Stimulated activated naive CD8-positive, alpha-beta T cell treated with anti-CD3 and anti-CD28 coated beads, Interleukin-15, Interleukin-2, amounts not matched to agents 100 ng/mL and 50 ng/mL, for 24 hours (primary cell): ENCODE data around the gene OLFML3.

Source experiments
- H3K27ac Mint-ChIP-seq: one replicate; pipeline ENCODE4 v1.8.0; 2021; ENCODE audit warnings: mild to moderate bottlenecking, mixed read lengths
- H3K27me3 Mint-ChIP-seq: one replicate; pipeline ENCODE4 v1.8.0; 2021; ENCODE audit warnings: mixed read lengths
- H3K36me3 Mint-ChIP-seq: one replicate; pipeline ENCODE4 v1.8.0; 2021; ENCODE audit warnings: low read depth, mixed read lengths
- H3K4me1 Mint-ChIP-seq: one replicate; pipeline ENCODE4 v1.8.0; 2021; ENCODE audit warnings: low read depth, mixed read lengths
- H3K4me3 Mint-ChIP-seq: one replicate; pipeline ENCODE4 v1.8.0; 2021; ENCODE audit warnings: mild to moderate bottlenecking, mixed read lengths
- H3K9me3 Mint-ChIP-seq: one replicate; pipeline ENCODE4 v1.8.0; 2021; ENCODE audit warnings: mixed read lengths

OLFML3 gene

DNA sequence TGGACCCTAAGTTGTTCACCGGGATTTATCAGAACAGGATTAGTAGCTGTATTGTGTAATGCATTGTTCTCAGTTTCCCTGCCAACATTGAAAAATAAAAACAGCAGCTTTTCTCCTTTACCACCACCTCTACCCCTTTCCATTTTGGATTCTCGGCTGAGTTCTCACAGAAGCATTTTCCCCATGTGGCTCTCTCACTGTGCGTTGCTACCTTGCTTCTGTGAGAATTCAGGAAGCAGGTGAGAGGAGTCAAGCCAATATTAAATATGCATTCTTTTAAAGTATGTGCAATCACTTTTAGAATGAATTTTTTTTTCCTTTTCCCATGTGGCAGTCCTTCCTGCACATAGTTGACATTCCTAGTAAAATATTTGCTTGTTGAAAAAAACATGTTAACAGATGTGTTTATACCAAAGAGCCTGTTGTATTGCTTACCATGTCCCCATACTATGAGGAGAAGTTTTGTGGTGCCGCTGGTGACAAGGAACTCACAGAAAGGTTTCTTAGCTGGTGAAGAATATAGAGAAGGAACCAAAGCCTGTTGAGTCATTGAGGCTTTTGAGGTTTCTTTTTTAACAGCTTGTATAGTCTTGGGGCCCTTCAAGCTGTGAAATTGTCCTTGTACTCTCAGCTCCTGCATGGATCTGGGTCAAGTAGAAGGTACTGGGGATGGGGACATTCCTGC lies 3.9 kb upstream of the OLFML3 start:
- Mint-ChIP-seq H3K4me1 (peaks cover 55% of the 10 kb centered on the region), H3K36me3 (peaks cover 52% of the 10 kb centered on the region), H3K4me3 (no peak overlapping the region), H3K9me3 (no peaks in the 10 kb centered on the region), H3K27me3 (no peaks in the 10 kb centered on the region), H3K27ac (no peak overlapping the region)

DNA sequence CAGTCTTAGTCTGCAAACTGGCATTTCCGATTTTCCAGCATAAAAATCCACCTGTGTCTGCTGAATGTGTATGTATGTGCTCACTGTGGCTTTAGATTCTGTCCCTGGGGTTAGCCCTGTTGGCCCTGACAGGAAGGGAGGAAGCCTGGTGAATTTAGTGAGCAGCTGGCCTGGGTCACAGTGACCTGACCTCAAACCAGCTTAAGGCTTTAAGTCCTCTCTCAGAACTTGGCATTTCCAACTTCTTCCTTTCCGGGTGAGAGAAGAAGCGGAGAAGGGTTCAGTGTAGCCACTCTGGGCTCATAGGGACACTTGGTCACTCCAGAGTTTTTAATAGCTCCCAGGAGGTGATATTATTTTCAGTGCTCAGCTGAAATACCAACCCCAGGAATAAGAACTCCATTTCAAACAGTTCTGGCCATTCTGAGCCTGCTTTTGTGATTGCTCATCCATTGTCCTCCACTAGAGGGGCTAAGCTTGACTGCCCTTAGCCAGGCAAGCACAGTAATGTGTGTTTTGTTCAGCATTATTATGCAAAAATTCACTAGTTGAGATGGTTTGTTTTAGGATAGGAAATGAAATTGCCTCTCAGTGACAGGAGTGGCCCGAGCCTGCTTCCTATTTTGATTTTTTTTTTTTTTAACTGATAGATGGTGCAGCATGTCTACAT lies 2.5 kb upstream of the OLFML3 start:
- peaks cover 52% of the 10 kb centered on the region for H3K4me1 Mint-ChIP-seq
- no peaks in the 10 kb centered on the region for H3K27me3 Mint-ChIP-seq
- no peaks in the 10 kb centered on the region for H3K9me3 Mint-ChIP-seq
- H3K27ac Mint-ChIP-seq, result no peak overlapping the region
- peaks cover 41% of the 10 kb centered on the region for H3K36me3 Mint-ChIP-seq
- no peak overlapping the region for H3K4me3 Mint-ChIP-seq

DNA sequence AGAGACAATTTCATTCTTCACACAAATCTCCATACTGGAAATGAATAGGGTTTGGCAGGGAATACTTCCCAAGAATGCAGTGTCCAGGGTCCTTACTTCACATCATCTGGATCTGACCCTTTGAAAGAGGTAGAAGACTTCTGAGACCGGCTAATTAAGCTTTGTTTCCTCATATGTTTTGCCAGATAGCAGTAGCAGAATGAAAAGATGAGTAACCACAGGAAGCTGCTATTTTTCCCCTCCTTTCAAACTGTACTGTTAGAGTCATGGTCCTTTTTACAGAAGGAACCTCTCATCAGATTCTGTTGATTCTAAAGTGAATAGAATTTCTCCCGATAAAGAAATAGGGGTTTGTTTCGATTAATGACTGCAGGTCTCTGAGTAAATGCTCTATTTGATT lies 1.4 kb upstream of the OLFML3 start:
- Mint-ChIP-seq H3K27ac (no peak overlapping the region), H3K4me1 (peaks cover 46% of the 10 kb centered on the region), H3K4me3 (no peak overlapping the region), H3K9me3 (no peaks in the 10 kb centered on the region), H3K36me3 (peaks cover 31% of the 10 kb centered on the region), H3K27me3 (no peaks in the 10 kb centered on the region)

DNA sequence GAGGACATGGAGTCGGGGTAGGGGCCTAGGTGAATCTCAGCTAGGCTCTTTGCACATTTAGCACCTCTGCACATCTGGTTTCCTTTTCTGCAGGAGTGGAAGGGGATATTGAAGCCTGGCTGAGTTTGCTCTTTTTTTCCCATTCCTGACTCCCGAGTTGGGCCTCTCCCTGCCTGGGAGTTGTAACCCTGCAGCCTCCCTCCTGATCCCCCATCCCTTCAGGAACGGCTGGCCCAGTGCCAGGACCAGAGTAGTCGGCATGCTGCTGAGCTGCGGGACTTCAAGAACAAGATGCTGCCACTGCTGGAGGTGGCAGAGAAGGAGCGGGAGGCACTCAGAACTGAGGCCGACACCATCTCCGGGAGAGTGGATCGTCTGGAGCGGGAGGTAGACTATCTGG lies 836 bp downstream of the OLFML3 start:
- Mint-ChIP-seq H3K36me3 (peaks cover 10% of the 10 kb centered on the region), H3K4me3 (no peak overlapping the region), H3K9me3 (no peaks in the 10 kb centered on the region), H3K27ac (no peak overlapping the region), H3K27me3 (no peaks in the 10 kb centered on the region), H3K4me1 (peaks cover 38% of the 10 kb centered on the region)

DNA sequence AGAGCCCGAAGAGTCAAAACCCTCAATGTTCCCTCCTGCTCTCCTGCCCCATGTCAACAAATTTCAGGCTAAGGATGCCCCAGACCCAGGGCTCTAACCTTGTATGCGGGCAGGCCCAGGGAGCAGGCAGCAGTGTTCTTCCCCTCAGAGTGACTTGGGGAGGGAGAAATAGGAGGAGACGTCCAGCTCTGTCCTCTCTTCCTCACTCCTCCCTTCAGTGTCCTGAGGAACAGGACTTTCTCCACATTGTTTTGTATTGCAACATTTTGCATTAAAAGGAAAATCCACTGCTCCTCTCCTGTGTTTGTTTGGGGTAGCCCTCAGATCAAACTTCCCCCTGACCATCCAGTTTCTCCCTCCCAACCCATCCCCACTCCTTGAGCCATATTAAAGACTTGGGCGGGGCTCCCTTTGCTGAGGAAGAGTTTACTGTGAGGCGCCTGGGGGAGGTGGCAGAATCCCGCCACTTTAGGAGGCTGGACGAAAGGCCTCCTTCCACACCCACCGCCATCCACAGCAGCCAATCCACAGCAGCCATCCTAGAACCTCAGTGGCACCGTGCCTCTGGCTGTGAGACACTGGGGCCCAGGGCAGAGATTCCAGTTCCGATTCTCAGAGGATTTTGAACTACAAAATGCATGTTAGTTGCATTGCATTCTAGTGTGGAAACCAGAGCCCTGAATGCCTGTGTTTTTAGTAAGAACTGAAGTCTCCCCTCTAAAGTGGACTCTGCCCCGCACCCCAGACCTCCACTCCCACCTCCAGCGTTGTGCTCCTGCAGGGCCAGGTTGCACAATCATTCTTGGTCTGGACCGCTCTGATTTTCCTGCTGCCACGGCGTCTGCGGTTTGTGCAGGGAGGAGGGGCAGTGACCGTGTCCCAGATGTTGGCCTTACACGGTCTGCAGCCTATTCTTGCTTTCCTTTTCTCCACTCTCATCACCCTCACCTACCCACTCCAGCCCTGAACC lies 3.0 kb downstream of the OLFML3 start:
- H3K4me3 Mint-ChIP-seq, result no peak overlapping the region
- H3K27ac Mint-ChIP-seq, result no peak overlapping the region
- H3K27me3 Mint-ChIP-seq, result no peaks in the 10 kb centered on the region
- H3K9me3 Mint-ChIP-seq, result no peaks in the 10 kb centered on the region
- H3K4me1 Mint-ChIP-seq, result peaks cover 18% of the 10 kb centered on the region
- H3K36me3 Mint-ChIP-seq, result peaks cover 3% of the 10 kb centered on the region

DNA sequence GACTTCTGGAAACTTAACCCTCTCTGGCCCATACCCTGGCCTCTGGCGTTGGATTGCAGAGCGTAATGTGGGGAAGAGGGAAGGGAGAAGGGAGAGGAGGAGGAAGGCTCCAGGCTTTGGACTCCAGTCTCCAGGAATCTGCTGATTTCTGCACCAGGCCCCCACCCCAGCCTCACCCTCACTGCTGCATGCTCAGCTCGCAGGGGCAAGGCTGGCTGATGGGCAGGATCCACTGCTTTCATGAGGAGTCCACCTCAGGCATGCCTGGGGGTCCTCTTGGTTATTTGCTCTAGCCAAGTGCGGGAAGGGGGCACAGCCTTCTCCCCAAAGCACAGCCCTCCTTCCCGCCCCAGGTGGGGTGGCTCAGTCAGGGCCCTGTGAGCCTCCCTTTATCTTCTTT lies 3.7 kb downstream of the OLFML3 start:
- no peak overlapping the region for H3K4me3 Mint-ChIP-seq
- peaks cover 12% of the 10 kb centered on the region for H3K4me1 Mint-ChIP-seq
- H3K27ac Mint-ChIP-seq, result no peak overlapping the region
- no peaks in the 10 kb centered on the region for H3K27me3 Mint-ChIP-seq
- no peaks in the 10 kb centered on the region for H3K36me3 Mint-ChIP-seq
- H3K9me3 Mint-ChIP-seq, result no peaks in the 10 kb centered on the region

DNA sequence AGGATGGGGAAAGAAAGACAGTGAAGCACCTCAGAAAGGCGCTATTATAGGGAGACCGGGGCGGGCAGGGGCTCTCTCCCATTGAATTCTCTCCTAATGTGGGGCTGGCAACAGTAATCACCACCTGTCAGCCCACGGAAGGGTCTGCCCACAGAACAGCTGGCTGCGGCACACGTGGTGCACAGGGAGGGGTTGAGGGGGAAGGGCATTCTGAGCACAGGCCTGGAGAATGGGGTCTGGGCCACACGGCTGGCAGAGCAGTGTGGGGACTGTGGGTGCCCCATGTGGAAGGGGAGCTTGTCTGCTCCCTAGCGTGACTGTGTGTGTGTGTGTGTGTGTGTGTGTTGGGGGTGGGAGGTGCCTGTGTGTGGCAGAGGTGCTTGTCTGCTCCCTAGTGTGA lies 4.1 kb downstream of the OLFML3 start:
- peaks cover 8% of the 10 kb centered on the region for H3K4me1 Mint-ChIP-seq
- no peak overlapping the region for H3K4me3 Mint-ChIP-seq
- H3K9me3 Mint-ChIP-seq, result no peaks in the 10 kb centered on the region
- no peaks in the 10 kb centered on the region for H3K27me3 Mint-ChIP-seq
- H3K27ac Mint-ChIP-seq, result no peak overlapping the region
- no peaks in the 10 kb centered on the region for H3K36me3 Mint-ChIP-seq

DNA sequence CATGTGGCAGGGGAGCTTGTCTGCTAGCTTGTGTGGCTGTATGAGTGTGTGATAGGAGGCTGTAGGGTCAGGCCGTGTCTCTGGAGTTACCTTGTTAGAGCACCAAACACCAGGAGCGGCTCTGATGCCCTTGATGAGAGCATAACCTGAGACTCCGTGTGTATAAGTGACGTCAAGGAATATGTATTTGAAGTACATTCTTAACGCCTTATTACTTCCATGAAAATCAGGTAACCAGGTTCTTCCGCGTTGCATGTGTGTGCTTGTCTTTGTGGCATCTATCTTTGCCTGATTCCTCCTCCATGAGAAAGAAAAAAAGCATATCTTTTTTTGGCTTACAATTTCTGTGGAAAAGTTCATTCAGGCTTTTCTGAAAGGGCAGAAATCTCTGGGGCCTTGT lies 4.6 kb downstream of the OLFML3 start:
- no peaks in the 10 kb centered on the region for H3K27me3 Mint-ChIP-seq
- no peaks in the 10 kb centered on the region for H3K9me3 Mint-ChIP-seq
- H3K27ac Mint-ChIP-seq, result no peak overlapping the region
- H3K36me3 Mint-ChIP-seq, result no peaks in the 10 kb centered on the region
- H3K4me3 Mint-ChIP-seq, result no peak overlapping the region
- H3K4me1 Mint-ChIP-seq, result peaks cover 4% of the 10 kb centered on the region

DNA sequence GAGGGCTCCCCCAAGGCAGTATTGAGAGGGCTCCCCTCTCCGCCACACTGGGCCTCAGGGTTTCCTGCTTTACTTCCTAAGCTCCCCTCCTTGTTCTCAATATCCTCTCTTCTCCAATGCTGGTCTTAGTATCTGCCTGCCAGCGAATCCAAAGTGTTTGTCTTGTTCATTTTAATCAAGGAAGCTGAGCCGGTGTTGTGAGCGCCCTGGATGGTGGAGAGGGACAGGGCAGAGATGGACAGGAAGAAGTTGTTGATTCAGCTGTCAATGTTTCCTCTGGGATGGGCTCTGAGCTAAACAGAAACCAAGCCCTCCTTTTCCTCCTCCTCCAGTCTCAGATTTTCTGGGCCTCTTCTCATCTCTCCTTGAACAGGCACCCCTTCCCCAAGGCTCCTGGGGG lies 5.4 kb downstream of the OLFML3 start:
- H3K4me3 Mint-ChIP-seq, result no peak overlapping the region
- no peaks in the 10 kb centered on the region for H3K27me3 Mint-ChIP-seq
- no peaks in the 10 kb centered on the region for H3K9me3 Mint-ChIP-seq
- no peaks in the 10 kb centered on the region for H3K36me3 Mint-ChIP-seq
- H3K4me1 Mint-ChIP-seq, result no peaks in the 10 kb centered on the region
- H3K27ac Mint-ChIP-seq, result no peak overlapping the region

DNA sequence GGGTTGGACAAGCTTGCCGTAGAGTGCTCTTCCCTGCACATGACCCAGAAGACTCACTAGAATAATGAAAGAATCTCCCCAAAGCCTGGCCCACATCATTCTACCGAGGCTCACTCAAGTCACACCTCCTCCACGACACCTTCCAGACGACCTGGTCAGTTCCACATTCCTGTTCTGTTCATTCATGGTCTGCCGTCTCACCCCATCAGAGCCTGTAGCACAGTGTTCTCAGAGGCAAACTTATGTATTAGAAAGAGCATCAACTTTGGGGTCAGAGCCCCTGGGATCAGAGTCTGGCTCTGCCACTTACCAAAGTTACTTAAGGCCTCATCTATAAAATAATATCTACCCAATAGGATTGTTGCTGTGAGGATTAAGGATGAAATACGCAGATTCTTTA lies 7.5 kb downstream of the OLFML3 start:
- H3K27me3 Mint-ChIP-seq, result no peaks in the 10 kb centered on the region
- no peak overlapping the region for H3K4me3 Mint-ChIP-seq
- H3K9me3 Mint-ChIP-seq, result no peaks in the 10 kb centered on the region
- H3K4me1 Mint-ChIP-seq, result no peaks in the 10 kb centered on the region
- no peaks in the 10 kb centered on the region for H3K36me3 Mint-ChIP-seq
- H3K27ac Mint-ChIP-seq, result no peak overlapping the region

DNA sequence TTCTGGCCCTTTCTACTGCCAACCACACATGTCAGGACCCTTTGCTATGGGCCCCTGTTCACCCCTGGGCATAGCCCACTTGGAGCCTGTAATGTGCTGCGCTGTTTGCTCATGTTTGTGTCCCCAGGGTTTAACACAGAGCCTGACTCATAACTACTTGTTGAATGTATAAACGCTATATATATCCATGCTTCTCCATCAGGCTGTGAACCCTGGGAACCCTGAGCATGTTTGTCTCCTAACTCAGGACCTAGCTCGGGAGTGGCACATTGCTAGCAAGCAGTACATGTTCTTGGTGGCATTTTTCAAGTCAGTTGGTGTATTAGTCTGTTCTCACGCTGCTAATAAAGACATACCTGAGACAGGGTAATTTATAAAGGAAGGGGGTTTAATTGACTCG lies 8.0 kb downstream of the OLFML3 start:
- no peak overlapping the region for H3K27ac Mint-ChIP-seq
- no peaks in the 10 kb centered on the region for H3K4me1 Mint-ChIP-seq
- H3K36me3 Mint-ChIP-seq, result no peaks in the 10 kb centered on the region
- no peaks in the 10 kb centered on the region for H3K27me3 Mint-ChIP-seq
- no peak overlapping the region for H3K4me3 Mint-ChIP-seq
- no peaks in the 10 kb centered on the region for H3K9me3 Mint-ChIP-seq

DNA sequence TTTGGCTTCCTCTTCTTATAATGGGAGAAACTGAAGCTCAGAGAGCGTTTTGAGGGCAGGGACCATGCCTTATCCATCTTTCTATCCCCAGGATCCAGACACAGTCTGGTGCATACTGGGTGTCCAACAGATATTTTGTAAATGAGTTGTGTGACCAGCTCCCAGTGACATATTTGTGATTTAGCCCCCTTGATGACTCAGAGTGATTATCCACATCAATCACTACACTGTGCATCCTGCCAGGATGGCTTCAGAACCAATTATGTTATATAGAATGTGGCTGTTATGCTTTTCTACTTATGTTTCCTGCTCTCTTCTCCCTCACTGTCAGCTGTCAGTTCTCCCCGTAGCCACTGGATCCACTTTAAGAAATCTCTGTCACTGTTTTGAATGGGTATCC lies 11.3 kb downstream of the OLFML3 start:
- no peaks in the 10 kb centered on the region for H3K27me3 Mint-ChIP-seq
- no peak overlapping the region for H3K4me3 Mint-ChIP-seq
- H3K9me3 Mint-ChIP-seq, result peaks cover 17% of the 10 kb centered on the region
- H3K4me1 Mint-ChIP-seq, result no peaks in the 10 kb centered on the region
- H3K27ac Mint-ChIP-seq, result no peak overlapping the region
- H3K36me3 Mint-ChIP-seq, result peaks cover 13% of the 10 kb centered on the region

DNA sequence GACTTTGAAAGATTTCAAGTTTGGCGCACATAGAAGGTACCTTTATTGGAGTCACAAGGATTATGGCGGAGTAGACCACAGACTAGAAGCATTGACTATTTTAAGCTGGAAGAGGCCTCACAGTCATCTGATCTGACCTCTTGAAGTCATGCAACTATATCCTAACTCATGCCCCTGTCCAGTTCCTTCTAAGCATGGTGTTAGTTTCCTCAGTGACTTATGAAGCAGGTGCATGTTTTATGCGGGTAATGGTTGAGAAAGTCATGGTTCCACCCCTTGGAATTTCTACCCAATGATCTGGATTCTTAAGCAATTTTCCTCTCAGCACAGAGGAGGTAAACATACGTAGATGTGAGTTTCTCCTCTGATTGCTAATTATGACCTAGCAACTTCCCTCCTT lies 11.7 kb downstream of the OLFML3 start:
- Mint-ChIP-seq H3K9me3 (peaks cover 19% of the 10 kb centered on the region), H3K4me3 (no peak overlapping the region), H3K36me3 (peaks cover 14% of the 10 kb centered on the region), H3K4me1 (no peaks in the 10 kb centered on the region), H3K27ac (no peak overlapping the region), H3K27me3 (no peaks in the 10 kb centered on the region)

DNA sequence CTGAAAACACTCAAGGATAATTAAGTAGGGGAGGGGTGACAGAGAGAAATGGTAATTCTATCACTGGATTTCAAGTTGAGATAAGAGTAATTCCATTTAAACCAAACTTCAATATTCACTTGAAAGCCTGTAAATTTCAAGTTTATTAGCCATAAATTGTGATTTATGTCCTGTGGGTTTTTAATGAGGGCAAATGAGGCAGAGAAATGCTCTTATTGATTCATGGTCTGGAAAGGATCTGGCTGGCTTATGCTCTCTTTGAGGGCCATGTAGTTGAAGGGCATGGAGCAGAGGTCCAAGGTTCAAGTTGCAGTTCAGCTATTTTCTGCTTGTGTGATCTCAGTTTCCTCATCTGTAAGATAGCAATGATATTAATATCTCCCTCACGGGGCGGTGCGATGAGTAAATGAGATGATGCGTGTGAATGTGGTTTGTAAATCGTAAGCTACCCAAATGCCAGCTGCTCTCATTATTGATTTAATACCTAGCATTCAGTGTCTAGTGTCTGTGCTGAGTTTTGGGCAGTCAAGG lies 12.3 kb downstream of the OLFML3 start:
- peaks cover 19% of the 10 kb centered on the region for H3K9me3 Mint-ChIP-seq
- H3K36me3 Mint-ChIP-seq, result peaks cover 14% of the 10 kb centered on the region
- H3K4me1 Mint-ChIP-seq, result no peaks in the 10 kb centered on the region
- no peak overlapping the region for H3K4me3 Mint-ChIP-seq
- no peaks in the 10 kb centered on the region for H3K27me3 Mint-ChIP-seq
- H3K27ac Mint-ChIP-seq, result no peak overlapping the region

DNA sequence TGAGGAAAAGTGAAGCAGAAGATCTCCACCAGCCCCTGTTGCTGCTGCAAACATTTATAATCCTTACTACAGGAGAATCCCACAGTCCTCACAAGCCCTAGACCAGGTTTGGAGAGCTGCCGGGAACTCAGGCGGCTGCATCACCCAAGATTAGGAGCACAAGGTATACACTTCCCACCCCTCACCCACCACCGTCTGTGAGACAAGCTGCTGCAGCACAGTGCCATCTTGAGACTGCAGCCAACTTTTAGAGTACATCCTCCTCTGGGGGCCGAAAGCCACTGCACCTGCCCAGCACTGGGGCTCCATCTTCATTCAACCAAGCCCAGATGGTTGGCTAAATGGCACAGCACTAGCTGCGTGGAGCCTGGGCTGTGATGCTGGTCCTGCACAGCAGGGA lies 13.8 kb downstream of the OLFML3 start:
- Mint-ChIP-seq H3K4me1 (no peaks in the 10 kb centered on the region), H3K27me3 (no peaks in the 10 kb centered on the region), H3K9me3 (peaks cover 19% of the 10 kb centered on the region), H3K27ac (no peak overlapping the region), H3K36me3 (peaks cover 14% of the 10 kb centered on the region), H3K4me3 (no peak overlapping the region)
